T47D (cell line): ENCODE measurements around the gene MAP3K21.

Experiments used
- DNase-seq, 2 experiments: peaks; one replicate each; pipeline versions ENCODE4 v3.0.0 to v3.0.0-alpha.2; 2011 to 2012; ENCODE audit warnings: low read depth in 1 of 2, low spot score in 1 of 2
- JUND ChIP-seq: IDR thresholded peaks from 2 replicates; pipeline ENCODE4 v1.6.1; 2012; ENCODE audit warnings: low read depth
- in situ Hi-C: cut with HindIII; loops from 2 replicates; pipeline ENCODE4 v1.10.0; 2016; ENCODE audit warnings: low sequenced_read_pairs, low pct_unique_long_range_greater_than_20kb

The MAP3K21 gene

DNA sequence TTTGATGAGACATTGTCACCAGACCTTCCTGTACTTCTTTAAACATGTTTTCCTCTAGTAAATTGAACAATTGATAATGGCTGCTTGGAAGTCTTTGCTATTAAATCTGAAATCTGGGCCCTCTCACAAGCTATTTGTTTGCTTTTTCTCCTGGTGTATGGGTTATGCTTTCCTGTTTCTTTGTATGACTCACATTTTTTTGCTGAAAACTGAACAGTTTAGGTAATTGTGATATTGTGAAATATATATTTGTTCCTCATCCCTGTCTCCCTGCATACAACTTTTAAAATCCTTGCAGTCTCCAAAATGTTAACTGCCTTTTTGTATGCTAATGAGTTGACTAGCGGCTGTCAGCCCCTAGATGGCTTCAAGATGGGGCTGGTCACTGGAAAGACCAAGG, 61.6 kb downstream of the MAP3K21 start:
- no peak for DNase-seq
- in situ Hi-C loops: no loop called here
- no peak for TF ChIP-seq JUND

DNA sequence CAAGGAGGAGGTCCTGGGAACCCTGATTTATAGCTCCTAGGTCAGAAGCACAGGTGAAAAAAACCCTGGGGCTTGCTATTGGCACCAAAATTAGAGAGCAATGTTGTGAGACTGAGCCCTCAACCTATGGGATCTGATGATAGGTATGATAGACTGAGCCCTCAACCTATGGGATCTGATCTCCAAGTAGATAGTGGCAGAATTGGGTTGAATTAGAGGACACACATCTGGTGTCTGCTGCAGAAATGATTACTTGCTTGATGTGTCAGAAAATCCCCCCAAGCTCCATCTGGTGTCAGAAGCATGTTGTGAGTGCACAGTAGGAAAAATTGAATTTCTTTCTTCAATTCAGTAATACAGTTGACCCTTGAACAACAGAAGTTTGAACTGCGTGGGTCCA, 62.4 kb downstream of the MAP3K21 start:
- DNase-seq: no peak
- TF ChIP-seq JUND: no peak
- in situ Hi-C loops: no loop called here

DNA sequence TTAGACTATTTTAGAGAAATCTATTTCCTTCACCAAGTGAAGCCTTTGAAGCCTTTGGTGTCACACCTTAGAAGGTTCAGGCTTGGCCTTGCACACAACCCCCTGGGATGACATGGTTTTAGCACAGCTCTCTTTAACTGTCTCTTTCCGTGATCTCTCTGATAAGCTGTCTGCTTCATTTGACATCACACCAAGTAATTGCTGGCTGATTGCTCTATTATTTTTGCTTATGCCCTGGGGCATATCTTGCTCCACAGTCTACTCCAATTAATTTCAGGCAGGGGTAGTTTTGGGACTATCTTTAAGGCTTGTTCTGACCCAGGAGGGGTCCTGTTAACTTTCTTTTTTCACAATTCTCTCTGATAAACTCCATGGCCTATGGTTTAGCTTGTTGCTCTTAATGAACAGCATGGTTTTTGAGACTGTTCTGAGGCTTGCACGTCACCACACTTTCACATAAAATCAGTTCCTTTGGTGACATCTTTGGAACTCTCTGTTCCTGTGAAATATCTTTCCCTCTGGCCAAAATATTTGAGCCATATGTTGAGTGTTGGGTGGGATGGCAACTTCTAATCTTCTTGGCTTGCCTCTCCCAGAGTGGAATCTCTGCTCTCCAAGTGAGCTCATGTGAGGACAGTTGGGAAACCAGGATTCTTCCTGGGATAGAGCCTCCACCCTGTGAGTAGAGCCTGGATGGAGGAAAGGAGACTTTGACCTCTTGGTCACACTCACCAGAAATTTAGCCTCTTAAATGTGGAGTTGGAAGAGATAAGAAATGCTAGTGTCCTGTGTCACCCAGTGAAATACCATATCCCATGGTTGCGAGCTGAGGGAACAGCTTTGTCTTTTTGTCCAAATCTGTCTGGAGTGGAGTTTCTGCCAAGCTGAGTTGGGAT, 63.6 kb downstream of the MAP3K21 start:
- in situ Hi-C loops: no loop called here
- DNase-seq: no peak
- no peak for TF ChIP-seq JUND

DNA sequence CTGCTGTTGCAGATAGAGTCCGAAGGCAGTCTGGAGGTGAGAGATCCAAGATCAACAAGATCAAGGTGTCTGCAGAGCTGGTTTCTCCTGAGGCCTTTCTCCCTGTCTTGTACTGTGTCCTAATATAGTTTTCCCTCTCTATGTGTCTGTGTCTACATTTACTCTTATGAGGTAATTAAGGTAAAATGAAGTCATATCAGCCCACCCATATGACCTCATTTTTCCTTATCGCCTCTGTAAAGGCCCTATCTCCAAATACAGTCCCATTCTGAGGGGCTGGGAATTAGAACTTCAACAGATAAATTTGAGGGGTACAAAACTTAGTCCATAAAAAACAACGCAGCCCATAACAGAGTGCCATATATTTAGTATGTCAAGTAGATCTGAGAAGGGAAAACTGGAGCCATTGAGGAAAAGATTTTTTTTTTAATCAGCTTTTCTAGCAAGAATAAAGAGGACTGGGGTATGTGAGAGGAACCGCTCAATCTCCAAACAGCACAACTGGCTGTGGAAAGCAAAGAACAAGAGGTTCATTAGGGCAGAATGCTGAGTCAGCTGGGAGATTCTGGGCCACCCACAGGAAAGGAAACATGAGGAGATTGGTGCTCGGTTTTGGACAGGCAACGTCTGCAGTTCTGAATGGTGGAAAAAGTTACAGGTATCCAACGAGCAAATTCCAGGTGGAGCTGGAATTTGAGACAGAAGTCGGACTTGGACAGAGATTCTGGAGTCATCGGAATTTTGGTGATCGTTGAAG, 65.7 kb downstream of the MAP3K21 start:
- in situ Hi-C loops: no loop called here
- no peak for TF ChIP-seq JUND
- DNase-seq: no peak

DNA sequence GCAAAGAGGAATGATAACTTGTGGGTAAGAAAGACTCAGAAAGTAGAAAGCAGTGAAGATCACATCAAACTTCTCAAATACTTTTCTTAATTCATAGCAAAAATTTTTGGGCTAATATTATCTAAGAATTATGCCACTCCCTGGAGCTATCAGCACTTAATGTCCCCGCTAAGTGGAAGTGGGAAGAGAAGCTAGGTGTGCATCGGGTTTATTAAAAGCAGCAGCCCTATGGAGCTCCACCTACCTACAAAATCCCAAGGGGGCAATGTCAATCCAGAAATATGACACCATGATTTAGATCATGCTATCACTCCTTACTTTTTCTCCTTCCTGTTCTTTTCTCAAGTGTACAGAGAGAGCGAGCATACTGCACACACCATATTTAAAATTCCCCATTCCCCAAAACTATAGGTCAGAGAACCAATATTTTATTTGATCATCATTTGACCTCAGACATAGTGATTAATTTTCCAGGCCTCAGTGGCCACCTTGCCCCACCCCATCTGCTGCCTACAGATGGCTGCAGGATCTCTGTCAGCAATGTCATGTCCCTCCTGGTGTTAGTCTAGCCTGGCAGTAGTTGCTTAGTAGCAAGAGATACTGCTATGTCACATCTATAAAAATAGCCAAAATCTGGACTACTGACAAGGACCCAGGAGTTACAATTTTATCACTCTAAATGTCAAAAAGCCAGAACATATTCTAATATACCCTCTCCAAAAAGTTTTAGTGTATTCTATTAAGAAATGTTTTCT, 66.6 kb downstream of the MAP3K21 start:
- DNase-seq: no peak
- TF ChIP-seq JUND: no peak
- in situ Hi-C loops: no loop called here

DNA sequence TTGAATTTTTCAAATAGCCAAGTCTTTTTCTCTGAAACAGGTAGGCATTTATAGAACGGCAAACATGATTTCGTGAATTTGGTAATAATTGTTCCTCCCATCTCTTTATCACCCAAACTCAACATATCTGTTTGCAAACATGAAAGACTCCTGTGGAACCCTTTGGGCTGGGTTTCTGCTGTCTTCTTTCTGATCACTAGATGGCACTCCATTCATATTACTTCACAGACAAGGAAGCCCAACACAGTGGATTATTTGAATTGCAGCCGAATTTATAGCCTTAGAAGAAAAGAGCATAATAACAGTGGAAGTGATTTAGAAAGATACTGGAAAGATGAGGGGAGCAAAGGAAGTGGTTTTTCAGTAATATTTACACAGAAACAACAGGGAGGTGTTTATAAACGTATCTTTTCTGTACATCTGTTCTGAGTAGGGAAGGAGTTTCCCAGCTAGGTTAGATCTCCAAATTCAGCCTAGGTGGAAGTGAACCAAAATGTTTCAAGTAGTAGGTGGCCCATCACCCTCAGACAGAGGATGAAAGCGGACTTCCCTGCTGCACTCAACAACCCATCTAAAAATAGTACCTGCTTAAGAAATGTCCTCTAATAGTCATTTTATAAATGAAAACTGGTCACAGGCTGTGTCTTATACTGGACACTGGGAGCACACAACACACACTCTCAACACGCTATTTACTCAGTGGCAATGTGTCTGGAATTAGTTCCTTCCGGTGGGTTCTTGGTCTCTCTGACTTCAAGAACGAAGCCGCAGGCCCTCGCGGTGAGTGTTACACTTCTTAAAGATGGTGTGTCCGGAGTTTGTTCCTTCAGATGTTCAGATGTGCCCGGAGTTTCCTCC, 67.6 kb downstream of the MAP3K21 start:
- TF ChIP-seq JUND: no peak
- in situ Hi-C loops: no loop called here
- peak; percentile 53 to 76 for DNase-seq

DNA sequence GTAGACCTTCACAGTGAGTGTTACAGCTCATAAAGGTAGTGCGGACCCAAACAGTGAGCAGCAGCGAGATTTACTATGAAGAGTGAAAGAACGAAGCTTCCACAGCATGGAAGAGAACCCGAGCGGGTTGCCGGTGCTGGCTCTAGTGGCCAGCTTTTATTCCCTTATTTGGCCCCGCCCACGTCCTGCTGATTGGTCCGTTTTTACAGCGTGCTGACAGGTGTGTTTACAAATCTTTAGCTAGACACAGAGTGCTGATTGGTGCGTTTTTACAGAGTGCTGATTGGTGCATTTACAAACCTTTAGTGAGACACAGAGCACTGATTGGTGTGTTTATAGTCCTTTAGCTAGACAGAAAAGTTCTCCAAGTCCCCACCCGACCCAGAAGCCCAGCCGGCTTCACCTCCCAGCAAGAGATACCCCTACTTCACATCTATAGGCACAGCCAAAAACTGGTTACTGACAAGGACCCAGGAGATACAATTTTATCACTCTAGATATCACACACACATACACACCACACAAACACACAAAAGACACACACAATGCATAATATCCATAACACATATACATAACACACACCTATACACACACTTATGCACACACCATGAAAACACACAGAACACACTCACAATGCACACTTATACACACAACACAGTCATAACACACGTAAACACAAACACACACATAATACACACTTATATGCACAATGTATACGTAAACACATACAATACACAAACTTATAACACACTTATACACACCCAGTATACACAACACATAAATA, 68.5 kb downstream of the MAP3K21 start:
- TF ChIP-seq JUND: no peak
- in situ Hi-C loops: no loop called here
- DNase-seq: peak in 1 of 2 experiments; percentile 23

DNA sequence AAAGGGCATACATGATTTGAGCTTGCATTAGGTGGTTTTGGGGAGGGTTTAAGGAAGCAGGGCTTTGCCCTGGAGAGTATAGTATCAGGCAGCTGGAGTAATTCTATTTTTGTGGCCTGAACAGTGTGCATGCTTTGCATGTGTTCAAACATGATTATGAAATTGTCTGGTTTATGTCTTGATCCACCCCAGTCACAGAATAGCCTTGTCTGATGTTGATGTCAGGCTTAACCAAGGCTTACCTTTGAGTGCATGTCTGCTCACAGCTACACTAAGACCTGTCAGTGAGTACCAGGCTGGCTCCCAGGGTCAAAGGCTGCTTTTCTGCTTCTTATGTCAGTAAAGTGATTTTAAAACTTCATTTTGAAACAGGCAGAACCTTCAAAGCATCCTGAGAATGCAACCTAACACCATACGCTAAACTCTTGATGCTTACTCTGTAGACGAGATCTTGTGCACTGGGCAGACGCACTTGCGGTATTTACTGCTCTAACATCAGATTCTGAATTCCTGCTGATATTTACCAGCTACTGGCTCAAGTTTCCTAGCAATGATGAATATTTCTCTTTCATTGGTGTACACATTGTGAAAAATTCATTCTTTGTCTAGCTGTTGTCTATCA, 78.9 kb downstream of the MAP3K21 start:
- TF ChIP-seq JUND: no peak
- in situ Hi-C loops: no loop called here
- DNase-seq: no peak

DNA sequence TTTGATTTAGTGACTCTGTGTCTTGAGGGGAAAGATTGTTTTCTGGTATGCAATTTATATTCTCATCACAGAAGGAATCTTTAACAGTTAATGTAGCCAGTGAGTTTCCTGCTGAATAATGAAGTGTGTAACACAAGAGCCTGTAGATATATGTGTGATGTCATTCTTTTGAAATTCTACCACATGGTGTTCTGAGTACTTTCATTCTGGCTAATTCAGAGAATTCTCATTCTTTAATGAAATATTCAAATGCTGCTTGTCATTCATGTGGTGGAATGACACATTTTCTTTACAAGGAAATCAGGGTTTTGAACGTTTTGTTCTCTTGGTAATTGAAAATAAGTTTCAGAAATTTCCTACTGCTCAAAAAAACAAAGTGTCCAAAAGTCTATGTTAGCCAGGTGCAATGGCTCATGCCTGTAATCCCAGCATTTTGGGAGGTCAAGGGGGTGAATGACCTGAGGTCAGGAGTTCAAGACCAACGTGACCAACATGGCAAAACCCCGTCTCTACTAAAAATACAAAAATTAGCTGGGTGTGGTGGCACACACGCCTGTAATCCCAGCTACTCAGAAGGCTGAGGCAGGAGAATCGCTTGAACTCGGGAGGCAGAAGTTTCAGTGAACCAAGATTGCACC, 79.6 kb downstream of the MAP3K21 start:
- no peak for DNase-seq
- TF ChIP-seq JUND: no peak
- in situ Hi-C loops: no loop called here

DNA sequence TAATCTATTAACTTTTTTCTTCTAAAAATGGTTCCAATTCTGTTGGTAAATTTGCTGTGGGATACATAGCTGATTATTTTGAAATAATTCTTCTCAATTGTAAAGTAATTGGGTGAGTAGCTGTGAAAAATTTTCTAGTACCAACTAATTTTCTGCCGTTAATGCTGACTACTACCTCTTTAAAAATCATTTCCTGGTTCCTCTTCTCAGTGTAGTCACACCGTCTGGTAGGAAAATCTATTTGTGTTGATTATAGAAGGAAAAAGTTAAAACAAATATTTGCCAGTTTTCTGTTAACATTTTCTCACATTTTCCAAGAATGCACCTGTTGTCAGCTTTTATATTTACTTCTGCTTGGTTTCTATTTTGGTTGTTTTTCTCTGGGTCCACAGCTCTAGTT, 82.0 kb downstream of the MAP3K21 start:
- in situ Hi-C loops: no loop called here
- DNase-seq: no peak

More for the DNA sequence above, 82.0 kb downstream of the MAP3K21 start:
- no peak for TF ChIP-seq JUND
